Panc1 (cell line): ENCODE data around the gene PEG3. TPM values are rescaled to one million over a fixed set of nuclear protein-coding genes. Genes with fewer than 3 reads are reported as not detected.

Experiments used
- ATAC-seq: fragments of 200-7000 bp; cut with Tn5 transposase; 2 replicates; pipeline ENCODE4 v1.9.1; 2020; ENCODE audit warnings: mild to moderate bottlenecking, moderate library complexity
- BruUV-seq: library from RNA; stranded (reverse); fragments of 400-500 nt; replicated peaks from 2 replicates; lab custom pipeline; 2021; lab: Mats Ljungman, UMichigan
- CTCF ChIA-PET: fragments of 300-600 bp; sonication (Branson Sonifier 250); formaldehyde crosslinking; loops from one replicate; lab custom pipeline; 2022; ENCODE audit warnings: antibody characterized with exemption; lab: Charles Lee
- POLR2A ChIA-PET: fragments of 300-600 bp; sonication (Branson Sonifier 250); formaldehyde crosslinking; loops from one replicate; lab custom pipeline; 2022; ENCODE audit warnings: antibody characterized with exemption; lab: Charles Lee
- DNase-seq: peaks from one replicate; pipeline ENCODE4 v3.0.0-alpha.2; 2010; ENCODE audit warnings: low read depth, low spot score
- H3K27ac ChIP-seq: 2 replicates; pipeline ENCODE4 v1.5.1; 2011; ENCODE audit warnings: mild to moderate bottlenecking, low read length, inconsistent platforms
- H3K27me3 ChIP-seq: fragments of 200-500 bp; sonication (Bioruptor generic); 2 replicates; pipeline ENCODE4 v1.6.0; 2014; ENCODE audit warnings: low read length, inconsistent platforms; ENCODE audit not compliant: control insufficient read depth, insufficient read depth
- H3K36me3 ChIP-seq: fragments of 200-500 bp; sonication (Bioruptor generic); 2 replicates; pipeline ENCODE4 v1.5.1; 2014; ENCODE audit warnings: inconsistent platforms, mild to moderate bottlenecking, low read length, moderate library complexity; ENCODE audit not compliant: control insufficient read depth, insufficient read depth
- H3K4me1 ChIP-seq: 2 replicates; pipeline ENCODE4 v1.5.1; 2011; ENCODE audit warnings: inconsistent platforms, mild to moderate bottlenecking, low read length, moderate library complexity; ENCODE audit not compliant: control insufficient read depth, insufficient read depth
- H3K4me3 ChIP-seq, 2 experiments: 2 replicates each; pipeline ENCODE4 v1.5.1; 2011 to 2012; ENCODE audit warnings: low read depth in 2 of 2, low read length in 2 of 2, mild to moderate bottlenecking in 2 of 2, inconsistent platforms in 1 of 2, moderate library complexity in 1 of 2
- H3K9me3 ChIP-seq: fragments of 200-500 bp; sonication (Bioruptor generic); 2 replicates; pipeline ENCODE4 v1.5.1; 2014; ENCODE audit warnings: low read depth, mild to moderate bottlenecking, inconsistent platforms, low read length, moderate library complexity; ENCODE audit not compliant: control insufficient read depth, insufficient read depth
- POLR2AphosphoS5 ChIP-seq: IDR thresholded peaks from 2 replicates; pipeline ENCODE4 v1.6.1; 2012; ENCODE audit warnings: mild to moderate bottlenecking, low read depth, low read length, moderate library complexity
- REST ChIP-seq, 2 experiments: IDR thresholded peaks; 2 replicates each; pipeline ENCODE4 v1.6.1; 2011 to 2012; ENCODE audit warnings: low read depth in 2 of 2, control low read depth in 1 of 2, low read length in 1 of 2, mild to moderate bottlenecking in 1 of 2, moderate library complexity in 1 of 2; ENCODE audit not compliant: insufficient read depth in 1 of 2
- SIN3A ChIP-seq: IDR thresholded peaks from 2 replicates; pipeline ENCODE4 v1.6.1; 2012; ENCODE audit warnings: low read depth, mild to moderate bottlenecking, low read length, moderate library complexity, borderline replicate concordance; ENCODE audit not compliant: insufficient read depth
- TCF7L2 ChIP-seq: IDR thresholded peaks from 2 replicates; pipeline ENCODE4 v1.6.1; 2011; ENCODE audit warnings: mild to moderate bottlenecking, low read depth, low read length, inconsistent platforms
- in situ Hi-C: cut with HindIII; loops from 2 replicates; pipeline ENCODE4 v1.10.0; 2016; ENCODE audit warnings: low sequenced_read_pairs, low pct_unique_long_range_greater_than_20kb
- intact Hi-C: fragments of 100-400 bp; cut with micrococcal nuclease; formaldehyde crosslinking; loops from one replicate; pipeline ENCODE4 v1.10.0; 2022; ENCODE audit not compliant: unreplicated experiment
- total RNA-seq: library from RNA; stranded (reverse); gene quantifications from one replicate; pipeline ENCODE4 v1.2.1, GENCODE V29; 2021; ENCODE audit not compliant: unreplicated experiment
- TF ChIP-seq, protein P1 (sequence below): fragments of 450-650 bp; IDR thresholded peaks from 2 replicates; pipeline ENCODE4 v1.5.1; 2017; ENCODE audit warnings: mild to moderate bottlenecking

PEG3 gene
- total RNA-seq, 1 experiment from 2014 or later = 0.15 TPM

- ATAC-seq = no peak
- H3K27ac ChIP-seq = no peak overlapping the region
- H3K4me1 ChIP-seq = no peaks in the 10 kb centered on the region
- H3K27me3 ChIP-seq = no peaks in the 10 kb centered on the region
- intact Hi-C loops = no loop called here
- in situ Hi-C loops = no loop called here
- H3K36me3 ChIP-seq = no peaks in the 10 kb centered on the region
- CTCF ChIA-PET = no interaction called here
- BruUV-seq = no TSS peak
- POLR2A ChIA-PET = no interaction called here
- no peak for DNase-seq
- no peak overlapping the region for H3K4me3 ChIP-seq
- no peak for TF ChIP-seq REST (IDR thresholded peaks at IDR 0.05; ENCODE audit: insufficient read depth in 1 of 2, low read depth in 2 of 2, low read length in 1 of 2)
- no peak for TF ChIP-seq TCF7L2
- peaks cover 5% of the 10 kb centered on the region; the same call in 1 of the 2 replicates for H3K9me3 ChIP-seq
Observed at GRCh38 chr19:56837004-56837403, 3.5 kb downstream of the PEG3 start.

DNA sequence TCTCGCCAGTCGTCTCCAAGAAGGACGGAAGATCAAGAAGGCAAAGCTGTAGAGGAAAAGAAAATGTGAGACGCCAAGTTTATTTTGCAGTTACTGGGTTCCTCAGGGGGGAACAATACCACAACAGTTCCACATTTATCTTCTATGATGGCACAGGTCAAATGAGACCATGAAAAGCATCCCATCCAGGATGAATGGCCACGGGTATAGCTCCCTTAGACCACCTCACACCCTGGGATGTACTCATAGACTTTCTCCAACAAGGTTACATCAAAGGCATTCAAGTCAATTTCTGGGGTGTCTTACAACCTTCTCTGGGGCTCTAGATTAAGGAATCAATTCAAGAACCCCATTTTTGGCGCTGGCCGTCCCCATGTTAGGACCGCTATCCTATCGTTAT is 4.5 kb downstream of the PEG3 start:
- ChIA-PET CTCF (no interaction called here), POLR2A (interaction anchor here (0.5 kb wide), 1 partner anchor 991 kb away, joined by 3 read pairs; no protein-coding TSS in a partner anchor)
- Histone ChIP-seq H3K9me3 (peaks cover 5% of the 10 kb centered on the region; the same call in 1 of the 2 replicates), H3K4me3 (no peak overlapping the region), H3K4me1 (no peaks in the 10 kb centered on the region), H3K36me3 (no peaks in the 10 kb centered on the region), H3K27ac (no peak overlapping the region), H3K27me3 (no peaks in the 10 kb centered on the region)
- intact Hi-C loops (no loop called here), in situ Hi-C loops (no loop called here)
- ATAC-seq (no peak), DNase-seq (no peak)
- no TSS peak for BruUV-seq
- TF ChIP-seq TCF7L2 (no peak), POLR2AphosphoS5 (no peak), REST (IDR thresholded peaks at IDR 0.05; ENCODE audit: insufficient read depth in 1 of 2, low read depth in 2 of 2, low read length in 1 of 2) (no peak), SIN3A (no peak)
- TF ChIP-seq, protein P1, sequence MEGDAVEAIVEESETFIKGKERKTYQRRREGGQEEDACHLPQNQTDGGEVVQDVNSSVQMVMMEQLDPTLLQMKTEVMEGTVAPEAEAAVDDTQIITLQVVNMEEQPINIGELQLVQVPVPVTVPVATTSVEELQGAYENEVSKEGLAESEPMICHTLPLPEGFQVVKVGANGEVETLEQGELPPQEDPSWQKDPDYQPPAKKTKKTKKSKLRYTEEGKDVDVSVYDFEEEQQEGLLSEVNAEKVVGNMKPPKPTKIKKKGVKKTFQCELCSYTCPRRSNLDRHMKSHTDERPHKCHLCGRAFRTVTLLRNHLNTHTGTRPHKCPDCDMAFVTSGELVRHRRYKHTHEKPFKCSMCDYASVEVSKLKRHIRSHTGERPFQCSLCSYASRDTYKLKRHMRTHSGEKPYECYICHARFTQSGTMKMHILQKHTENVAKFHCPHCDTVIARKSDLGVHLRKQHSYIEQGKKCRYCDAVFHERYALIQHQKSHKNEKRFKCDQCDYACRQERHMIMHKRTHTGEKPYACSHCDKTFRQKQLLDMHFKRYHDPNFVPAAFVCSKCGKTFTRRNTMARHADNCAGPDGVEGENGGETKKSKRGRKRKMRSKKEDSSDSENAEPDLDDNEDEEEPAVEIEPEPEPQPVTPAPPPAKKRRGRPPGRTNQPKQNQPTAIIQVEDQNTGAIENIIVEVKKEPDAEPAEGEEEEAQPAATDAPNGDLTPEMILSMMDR = no peak
